ENCODE measurements around the gene SOHLH2. TPM values are rescaled to one million over a fixed set of nuclear protein-coding genes. Genes with fewer than 3 reads are reported as not detected.

The SOHLH2 gene
- total and polyA plus RNA-seq, 2 of the 4 experiments (the other 2 are of a cell fraction) = 0.17 to 0.18 TPM

- no TSS peak for BruUV-seq (replicated peaks)
- in situ Hi-C loops (cut with MboI; ENCODE audit: low sequenced_read_pairs) (no loop called here), dilution Hi-C loops (cut with HindIII; ENCODE audit: low sequenced_read_pairs, unreplicated experiment) (no loop called here), intact Hi-C loops (cut with micrococcal nuclease) (no loop called here)
- H3K9me1 ChIP-seq (ENCODE audit: insufficient read depth, low read length) = peaks cover 3% of the 10 kb centered on the region; the same call in 1 of the 2 replicates
- H2BK5ac ChIP-seq (ENCODE audit: low read depth, low read length, poor library complexity, severe bottlenecking) = no peak overlapping the region
- H4K91ac ChIP-seq (ENCODE audit: insufficient read depth, low read depth, low read length) = no peak overlapping the region
- no peak overlapping the region for H2AFZ ChIP-seq (replicated peaks; ENCODE audit: low read length, poor library complexity)
- no peak overlapping the region for H4K5ac ChIP-seq (ENCODE audit: low read depth, low read length)
- H3K27ac ChIP-seq (ENCODE audit: insufficient read depth, low read length) = no peak overlapping the region
- TF ChIP-seq CHD1 (IDR thresholded peaks at IDR 0.05; ENCODE audit: low read depth, low read length) (no peak), CEBPB (IDR thresholded peaks at IDR 0.05; ENCODE audit: low read depth, low read length) (no peak), MAZ (IDR thresholded peaks at IDR 0.05; ENCODE audit: borderline replicate concordance, low read depth, low read length) (no peak), RFX5 (IDR thresholded peaks at IDR 0.05; ENCODE audit: low read depth, low read length) (no peak), CTCF (conservative IDR thresholded peaks at IDR 0.05; ENCODE audit: low read depth, low read length) (no peak), SMC3 (IDR thresholded peaks at IDR 0.05; ENCODE audit: low read depth, low read length) (no peak), RAD21 (IDR thresholded peaks at IDR 0.05; ENCODE audit: low read length) (no peak), MXI1 (IDR thresholded peaks at IDR 0.05; ENCODE audit: borderline replicate concordance, low read depth, low read length) (no peak), USF2 (IDR thresholded peaks at IDR 0.05; ENCODE audit: low read depth, low read length) (no peak), BHLHE40 (IDR thresholded peaks at IDR 0.05; ENCODE audit: low read depth, low read length) (no peak), POLR2A (IDR thresholded peaks at IDR 0.05; ENCODE audit: low read depth, low read length) (no peak), ELK1 (IDR thresholded peaks at IDR 0.05; ENCODE audit: borderline replicate concordance, low read depth, low read length) (no peak), RCOR1 (IDR thresholded peaks at IDR 0.05; ENCODE audit: insufficient replicate concordance, low read length) (no peak), NFE2L2 (IDR thresholded peaks at IDR 0.05; ENCODE audit: low read depth, low read length) (no peak), MAFK (IDR thresholded peaks at IDR 0.05; ENCODE audit: low read depth, low read length) (no peak), FOS (IDR thresholded peaks at IDR 0.05; ENCODE audit: low read depth, low read length) (no peak)
- H3K9ac ChIP-seq (ENCODE audit: low read depth, low read length) = no peak overlapping the region
- POLR2A ChIA-PET (ENCODE audit: unreplicated experiment) = no interaction called here
- peaks cover 2% of the 10 kb centered on the region; the same call in 1 of the 2 replicates for H3K4me1 ChIP-seq (ENCODE audit: control insufficient read depth, insufficient read depth, low read length)
- WGBS, 2 experiments (ENCODE audit: extremely low coverage in 2 of 2, insufficient read length in 1 of 2) = no CpG with 5 or more reads among the region's 5 CpGs
- H2AK5ac ChIP-seq (ENCODE audit: low read depth, low read length) = no peak overlapping the region
- no peak overlapping the region for H3K4ac ChIP-seq (ENCODE audit: low read depth, low read length)
- no peak overlapping the region for H3K4me3 ChIP-seq (ENCODE audit: insufficient read depth, low read depth, low read length)
- ATAC-seq (ENCODE audit: low read depth) (no peak), DNase-seq (no peak)
- no peak overlapping the region for H4K8ac ChIP-seq (ENCODE audit: low read depth in 2 of 2, low read length in 2 of 2)
- H3K36me3 ChIP-seq (ENCODE audit: control insufficient read depth, insufficient read depth, low read length) = no peaks in the 10 kb centered on the region
- no peak overlapping the region for H2BK15ac ChIP-seq (ENCODE audit: low read depth, low read length)
- H3K23ac ChIP-seq (ENCODE audit: low read depth, low read length) = no peak overlapping the region
- H3K4me2 ChIP-seq (ENCODE audit: low read depth, low read length) = no peak overlapping the region
- H3K27me3 ChIP-seq (ENCODE audit: control insufficient read depth, insufficient read depth, low read length) = no peaks in the 10 kb centered on the region; the same call in 1 of the 2 replicates
- H2BK20ac ChIP-seq (ENCODE audit: low read depth, low read length) = no peak overlapping the region
- H3K9me3 ChIP-seq (ENCODE audit: control insufficient read depth, insufficient read depth, low read length) = no peaks in the 10 kb centered on the region
- no peak overlapping the region for H3K56ac ChIP-seq (ENCODE audit: extremely low read depth, insufficient read depth, low read length)
- H4K20me1 ChIP-seq (ENCODE audit: insufficient read depth, low read length) = no peaks in the 10 kb centered on the region
- H3K18ac ChIP-seq (ENCODE audit: low read depth, low read length) = no peak overlapping the region
- H3K14ac ChIP-seq (replicated peaks; ENCODE audit: low read depth, low read length) = no peak overlapping the region
- no peaks in the 10 kb centered on the region for H3K79me1 ChIP-seq (ENCODE audit: low read depth in 1 of 2, low read length in 2 of 2)
- CTCF ChIA-PET = no interaction called here
- H2AK9ac ChIP-seq (replicated peaks; ENCODE audit: low read depth, low read length, poor library complexity) = no peak overlapping the region
- no peak overlapping the region for H2BK120ac ChIP-seq (ENCODE audit: low read depth, low read length)
Measured at GRCh38 chr13:36166046-36166445, 48.3 kb downstream of the SOHLH2 start.
